GM18517 (cell line): ENCODE data around the gene COASY.
A peak's percentile ranks its signal among the peaks of the same experiment; 100 is the strongest.
"Not testable (repeated sequence)": the region's sequence is repeated elsewhere in the genome, so short reads cannot be mapped to it uniquely, and the experiment has no call there.

ENCODE experiments used
- ATAC-seq: cut with Tn5 transposase; IDR thresholded peaks from one replicate; pipeline ENCODE4 v1.9.1; 2021; ENCODE audit warnings: mild to moderate bottlenecking, moderate library complexity; ENCODE audit not compliant: unreplicated experiment

The COASY gene

DNA sequence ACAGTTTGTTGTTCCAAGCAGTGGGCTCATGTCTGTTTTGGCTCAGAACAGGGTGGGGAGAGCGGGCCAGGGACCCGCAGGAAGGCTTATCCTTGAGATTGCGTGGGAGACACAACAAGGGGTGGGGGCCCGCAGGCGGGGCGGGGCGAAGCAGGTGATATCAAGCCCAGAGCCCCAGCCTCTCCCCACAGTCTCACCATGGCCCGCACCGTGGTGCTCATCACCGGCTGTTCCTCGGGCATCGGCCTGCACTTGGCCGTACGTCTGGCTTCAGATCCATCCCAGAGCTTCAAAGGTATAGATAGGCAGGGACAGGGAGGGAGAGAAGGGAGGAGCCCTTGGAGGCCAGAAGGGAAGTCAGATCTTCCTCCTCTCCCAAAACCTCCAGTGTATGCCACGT, 9.2 kb upstream of the COASY start, which contains the start of gene HSD17B1:
Gene HSD17B1, plus strand, starts transcription at position 188 of the 400 bp plus-strand sequence. Its CDS starts 11 bp downstream, at position 199.
- ATAC-seq = not testable (repeated sequence)

DNA sequence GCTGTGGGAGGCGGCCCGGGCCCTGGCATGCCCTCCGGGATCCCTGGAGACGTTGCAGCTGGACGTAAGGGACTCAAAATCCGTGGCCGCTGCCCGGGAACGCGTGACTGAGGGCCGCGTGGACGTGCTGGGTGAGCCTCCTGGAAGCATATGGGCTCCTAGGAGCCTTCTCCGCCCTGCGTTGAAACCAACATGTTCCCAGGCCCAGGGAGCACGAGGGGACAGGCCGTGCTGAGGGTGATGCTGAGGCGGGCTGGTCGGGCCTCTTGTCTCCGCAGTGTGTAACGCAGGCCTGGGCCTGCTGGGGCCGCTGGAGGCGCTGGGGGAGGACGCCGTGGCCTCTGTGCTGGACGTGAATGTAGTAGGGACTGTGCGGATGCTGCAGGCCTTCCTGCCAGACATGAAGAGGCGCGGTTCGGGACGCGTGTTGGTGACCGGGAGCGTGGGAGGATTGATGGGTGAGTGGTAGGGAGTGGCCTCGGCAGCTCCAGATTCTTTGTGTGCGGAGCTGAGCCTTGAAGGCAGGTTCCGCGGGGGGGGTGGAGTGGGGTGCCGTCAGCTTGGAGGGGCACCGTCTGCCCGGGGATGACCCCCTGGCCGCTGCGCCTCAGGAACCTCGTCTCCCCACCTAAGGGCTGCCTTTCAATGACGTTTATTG, 8.7 kb upstream of the COASY start:
- no peak for ATAC-seq

DNA sequence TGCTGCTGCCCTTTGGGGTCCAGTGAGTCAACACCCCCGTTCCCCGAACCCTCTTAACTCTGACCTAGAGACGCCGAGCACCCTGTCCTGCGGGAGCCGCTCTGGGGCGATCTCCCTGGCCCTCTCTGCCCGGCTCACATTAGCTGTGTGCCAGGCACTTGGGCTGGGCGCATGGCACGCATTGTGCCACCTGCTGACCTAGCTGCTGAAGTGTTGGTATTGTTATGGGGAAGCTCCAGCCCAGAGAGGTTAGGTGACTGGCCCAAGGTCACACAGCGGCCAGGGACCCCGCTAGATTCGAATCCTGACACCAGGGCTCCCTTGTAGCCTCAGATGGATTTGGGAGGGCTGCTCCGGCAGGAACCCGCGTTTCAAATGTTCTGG, 8.1 kb upstream of the COASY start:
- ATAC-seq = no peak

DNA sequence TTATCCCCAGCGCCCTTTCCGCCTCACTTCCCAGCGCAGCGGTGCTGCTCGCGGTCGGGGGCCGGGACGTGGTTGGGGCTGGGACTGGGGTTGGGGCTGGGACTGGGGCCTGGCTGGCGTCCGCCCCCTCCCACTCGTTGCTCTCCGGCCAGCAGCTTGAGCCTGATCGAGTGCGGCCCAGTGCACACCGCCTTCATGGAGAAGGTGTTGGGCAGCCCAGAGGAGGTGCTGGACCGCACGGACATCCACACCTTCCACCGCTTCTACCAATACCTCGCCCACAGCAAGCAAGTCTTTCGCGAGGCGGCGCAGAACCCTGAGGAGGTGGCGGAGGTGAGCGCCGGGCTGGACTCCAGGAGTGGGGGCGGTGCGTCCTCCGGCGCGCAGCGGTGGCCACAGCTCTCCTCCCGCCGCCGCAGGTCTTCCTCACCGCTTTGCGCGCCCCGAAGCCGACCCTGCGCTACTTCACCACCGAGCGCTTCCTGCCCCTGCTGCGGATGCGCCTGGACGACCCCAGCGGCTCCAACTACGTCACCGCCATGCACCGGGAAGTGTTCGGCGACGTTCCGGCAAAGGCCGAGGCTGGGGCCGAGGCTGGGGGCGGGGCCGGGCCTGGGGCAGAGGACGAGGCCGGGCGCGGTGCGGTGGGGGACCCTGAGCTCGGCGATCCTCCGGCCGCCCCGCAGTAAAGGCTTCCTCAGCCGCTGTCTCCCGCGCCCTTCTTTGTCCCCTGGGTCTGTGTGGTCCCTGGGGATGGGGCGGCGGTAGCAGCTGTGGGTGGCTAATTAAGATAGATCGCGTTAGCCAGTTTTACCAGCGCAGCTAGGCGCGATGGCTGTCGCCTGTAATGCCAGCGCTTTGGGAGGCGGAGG, 7.5 kb upstream of the COASY start:
- ATAC-seq = peak; percentile 52

DNA sequence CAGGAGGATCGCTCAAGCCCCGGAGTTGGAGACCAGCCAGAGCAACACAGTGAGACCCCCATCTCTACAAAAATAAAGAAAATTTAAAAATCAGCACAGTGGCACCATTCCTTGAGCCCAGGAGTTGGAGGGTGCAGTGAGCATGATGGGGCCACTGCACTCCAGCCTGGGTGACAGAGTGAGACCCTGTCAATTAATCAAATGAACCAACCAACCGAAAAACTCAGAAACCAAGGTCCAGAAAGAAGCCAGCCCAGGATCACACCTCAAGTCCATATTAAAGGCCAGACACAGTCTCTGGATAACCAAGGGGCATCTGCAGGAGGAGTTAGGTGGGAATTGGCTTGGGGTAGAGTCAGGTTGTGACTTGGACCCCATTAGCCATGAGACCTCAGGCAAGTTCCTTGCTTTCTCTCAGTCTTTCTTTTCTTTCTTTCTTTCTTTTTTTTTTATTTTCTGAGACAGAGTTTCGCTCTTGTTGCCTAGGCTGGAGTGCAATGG, 6.8 kb upstream of the COASY start:
- peak; percentile 8 for ATAC-seq

DNA sequence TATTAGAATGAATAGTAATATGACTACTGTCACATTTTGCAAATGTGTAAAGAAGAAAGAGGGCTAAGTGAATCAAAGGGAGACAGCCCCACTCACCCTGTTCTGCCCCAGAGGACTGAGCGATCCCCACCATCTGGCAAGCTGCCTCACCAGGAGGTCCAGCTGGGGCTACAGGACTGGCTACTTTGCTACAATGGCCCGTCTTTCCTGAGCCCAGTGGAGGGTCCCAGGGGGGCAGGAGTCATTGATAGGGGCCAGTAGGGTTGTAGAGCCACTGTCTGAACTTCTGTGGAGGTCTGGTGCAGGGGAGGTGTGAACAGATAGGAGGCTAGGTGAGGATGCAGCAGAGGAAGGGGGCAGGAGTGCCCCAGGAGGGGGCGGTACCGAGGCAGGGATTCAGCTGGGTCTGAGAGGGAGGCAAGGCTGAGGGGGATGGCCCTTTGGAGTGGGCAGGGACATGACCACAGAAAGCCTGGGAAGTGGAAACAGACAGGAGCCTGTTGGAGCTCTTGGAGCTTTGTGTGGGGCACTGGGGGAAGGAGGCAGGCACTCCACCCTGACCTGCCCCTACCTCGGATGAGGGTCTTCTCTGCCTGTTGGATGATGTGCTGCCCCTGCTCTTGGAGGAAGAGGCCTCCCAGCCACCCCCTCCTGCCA, 5.9 kb upstream of the COASY start:
- ATAC-seq = not testable (repeated sequence)

DNA sequence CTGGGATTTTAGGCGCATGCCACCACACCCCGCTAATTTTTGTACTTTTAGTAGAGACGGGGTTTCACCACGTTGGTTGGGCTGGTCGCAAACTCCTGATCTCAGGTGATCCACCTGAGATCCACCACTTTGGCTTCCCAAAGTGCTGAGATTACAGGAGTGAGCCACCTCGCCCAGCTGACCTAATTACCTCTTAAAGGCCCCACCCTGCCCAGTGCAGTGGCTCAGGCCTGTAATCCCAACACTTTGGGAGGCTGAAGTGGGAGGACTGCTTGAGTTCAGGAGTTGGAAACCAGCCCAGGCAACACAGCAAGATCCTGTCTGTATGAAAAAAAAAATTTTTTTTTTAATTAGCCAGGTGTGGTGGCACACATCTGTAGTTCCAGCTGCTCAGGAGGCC, 2.9 kb upstream of the COASY start:
- ATAC-seq = no peak

DNA sequence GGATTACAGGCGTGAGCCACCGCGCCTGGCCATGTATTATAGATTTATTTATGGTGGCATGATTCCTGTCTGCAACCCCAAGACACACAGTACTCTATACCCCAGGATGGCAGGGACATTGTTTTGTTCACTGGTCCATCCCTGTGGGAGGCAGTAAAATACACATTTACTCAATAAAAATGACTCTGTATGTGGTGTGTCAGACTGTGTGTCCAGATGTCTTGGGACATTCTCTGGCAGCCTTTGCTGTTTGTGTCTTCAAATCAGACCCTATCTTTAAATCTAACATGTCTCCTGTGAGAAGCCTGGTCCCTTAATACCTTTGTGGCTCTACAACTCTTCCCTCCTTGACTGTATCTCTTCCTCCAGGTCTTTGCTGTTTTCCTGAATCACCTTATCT, 1.7 kb upstream of the COASY start:
- no peak for ATAC-seq

DNA sequence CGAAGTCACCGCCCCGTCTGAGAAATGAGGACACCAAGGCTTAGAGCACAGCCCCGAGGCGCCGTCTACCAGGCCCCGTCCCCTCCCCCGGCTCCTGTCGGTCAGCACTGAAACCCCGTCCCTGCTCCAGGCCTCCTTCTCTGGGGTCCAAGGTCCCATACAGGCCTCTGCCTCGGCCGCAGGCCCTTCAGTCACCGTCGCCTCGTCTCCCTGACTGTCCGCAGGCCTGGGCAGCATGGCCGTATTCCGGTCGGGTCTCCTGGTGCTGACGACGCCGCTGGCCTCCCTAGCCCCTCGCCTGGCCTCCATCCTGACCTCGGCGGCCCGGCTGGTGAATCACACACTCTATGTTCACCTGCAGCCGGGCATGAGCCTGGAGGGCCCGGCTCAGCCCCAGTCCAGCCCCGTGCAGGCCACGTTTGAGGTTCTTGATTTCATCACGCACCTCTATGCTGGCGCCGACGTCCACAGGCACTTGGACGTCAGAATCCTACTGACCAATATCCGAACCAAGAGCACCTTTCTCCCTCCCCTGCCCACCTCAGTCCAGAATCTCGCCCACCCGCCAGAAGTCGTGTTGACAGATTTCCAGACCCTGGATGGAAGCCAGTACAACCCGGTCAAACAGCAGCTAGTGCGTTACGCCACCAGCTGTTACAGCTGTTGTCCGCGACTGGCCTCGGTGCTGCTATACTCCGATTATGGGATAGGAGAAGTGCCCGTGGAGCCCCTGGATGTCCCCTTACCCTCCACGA, 617 bp downstream of the COASY start:
- ATAC-seq = no peak

DNA sequence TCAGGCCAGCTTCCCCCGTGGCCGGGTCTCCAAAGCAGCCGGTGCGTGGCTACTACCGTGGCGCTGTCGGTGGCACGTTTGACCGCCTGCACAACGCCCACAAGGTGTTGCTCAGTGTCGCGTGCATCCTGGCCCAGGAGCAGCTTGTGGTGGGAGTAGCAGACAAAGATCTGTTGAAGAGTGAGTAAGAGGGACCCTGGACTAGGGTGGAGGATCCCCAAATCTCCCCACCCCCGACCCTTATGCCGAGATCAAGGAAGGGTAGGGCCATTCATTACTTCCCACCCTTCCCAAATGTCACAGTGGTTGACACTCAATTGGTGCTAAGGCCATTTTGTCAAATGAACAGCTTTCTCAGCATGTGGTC, 1.2 kb downstream of the COASY start:
- no peak for ATAC-seq

DNA sequence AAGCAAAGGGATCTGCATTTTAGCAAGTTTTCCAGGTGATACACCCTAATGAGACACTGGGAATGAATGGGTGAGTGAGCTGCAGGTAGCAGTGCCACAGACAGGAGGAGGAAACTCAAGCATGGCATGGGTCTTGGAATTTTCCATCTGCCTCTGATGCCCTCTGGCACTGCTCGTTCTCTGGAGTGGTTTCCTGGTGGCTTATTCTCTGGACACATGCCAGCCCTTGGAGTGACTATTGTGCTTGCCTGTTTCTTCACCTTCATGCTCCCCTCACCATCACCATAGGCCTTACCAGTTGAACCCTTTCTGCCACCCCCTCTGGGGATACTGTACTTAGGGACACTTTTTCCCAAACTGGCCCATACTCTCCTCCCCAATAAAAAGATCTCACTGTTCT, 1.6 kb downstream of the COASY start:
- ATAC-seq = no peak

DNA sequence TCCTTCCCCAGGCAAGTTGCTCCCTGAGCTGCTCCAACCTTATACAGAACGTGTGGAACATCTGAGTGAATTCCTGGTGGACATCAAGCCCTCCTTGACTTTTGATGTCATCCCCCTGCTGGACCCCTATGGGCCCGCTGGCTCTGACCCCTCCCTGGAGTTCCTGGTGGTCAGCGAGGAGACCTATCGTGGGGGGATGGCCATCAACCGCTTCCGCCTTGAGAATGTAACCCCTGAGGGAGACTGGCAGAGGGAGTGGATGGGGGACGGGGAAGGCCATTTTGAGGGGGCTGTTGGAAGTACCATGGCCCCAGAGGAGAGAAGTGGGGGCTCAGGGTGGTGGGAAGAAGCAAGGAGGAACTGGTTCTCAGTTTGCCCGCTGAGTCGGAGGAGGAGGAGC, 2.0 kb downstream of the COASY start:
- ATAC-seq = no peak

DNA sequence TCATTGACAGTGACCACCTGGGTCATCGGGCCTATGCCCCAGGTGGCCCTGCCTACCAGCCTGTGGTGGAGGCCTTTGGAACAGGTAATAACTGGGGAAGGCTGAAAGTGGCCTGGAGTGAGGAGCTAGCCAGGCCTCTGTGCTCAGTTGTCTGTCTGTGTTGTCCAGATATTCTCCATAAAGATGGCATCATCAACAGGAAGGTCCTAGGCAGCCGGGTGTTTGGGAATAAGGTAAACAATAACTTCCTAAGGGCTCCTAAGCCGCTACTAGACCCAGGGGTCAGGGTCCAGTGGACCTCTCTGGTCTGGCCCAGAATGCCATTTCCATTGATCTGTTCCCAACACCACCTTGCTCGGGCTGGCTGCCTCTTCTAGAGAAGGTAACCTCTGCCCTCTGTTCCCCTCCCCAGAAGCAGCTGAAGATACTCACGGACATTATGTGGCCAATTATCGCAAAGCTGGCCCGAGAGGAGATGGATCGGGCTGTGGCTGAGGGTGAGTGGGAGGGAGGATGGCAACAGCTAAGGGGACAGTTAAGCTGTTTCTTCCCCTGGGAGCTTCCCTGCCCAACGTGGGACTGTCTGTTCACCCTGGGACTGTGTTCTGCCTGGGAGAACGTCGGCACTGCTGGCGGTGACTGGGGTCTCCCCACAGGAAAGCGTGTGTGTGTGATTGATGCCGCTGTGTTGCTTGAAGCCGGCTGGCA, 3.0 kb downstream of the COASY start:
- ATAC-seq = no peak

DNA sequence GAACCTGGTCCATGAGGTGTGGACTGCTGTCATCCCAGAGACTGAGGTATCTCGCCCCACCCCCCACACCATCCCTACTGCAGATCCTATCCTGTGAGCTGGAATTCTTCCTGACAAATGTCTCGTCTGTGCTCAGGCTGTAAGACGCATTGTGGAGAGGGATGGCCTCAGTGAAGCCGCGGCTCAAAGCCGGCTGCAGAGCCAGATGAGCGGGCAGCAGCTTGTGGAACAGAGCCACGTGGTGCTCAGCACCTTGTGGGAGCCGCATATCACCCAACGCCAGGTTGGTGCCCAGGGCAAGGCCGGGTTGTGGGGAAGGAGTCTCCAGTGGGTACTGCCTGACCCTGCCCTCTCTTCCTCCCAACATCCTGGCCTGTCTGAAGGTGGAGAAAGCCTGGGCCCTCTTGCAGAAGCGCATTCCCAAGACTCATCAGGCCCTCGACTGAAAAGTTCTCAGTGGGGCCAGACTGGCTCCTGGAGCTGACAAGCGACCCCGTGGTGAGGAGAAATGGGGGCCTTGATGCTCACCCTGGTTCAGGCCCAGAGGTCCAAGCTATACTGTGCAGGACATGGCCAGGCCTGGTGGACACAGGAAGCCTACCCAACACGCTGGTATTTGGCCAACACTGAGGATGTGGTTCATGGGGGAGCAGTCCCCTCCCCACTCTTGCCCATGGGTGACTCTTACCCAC, 3.7 kb downstream of the COASY start:
- no peak for ATAC-seq

DNA sequence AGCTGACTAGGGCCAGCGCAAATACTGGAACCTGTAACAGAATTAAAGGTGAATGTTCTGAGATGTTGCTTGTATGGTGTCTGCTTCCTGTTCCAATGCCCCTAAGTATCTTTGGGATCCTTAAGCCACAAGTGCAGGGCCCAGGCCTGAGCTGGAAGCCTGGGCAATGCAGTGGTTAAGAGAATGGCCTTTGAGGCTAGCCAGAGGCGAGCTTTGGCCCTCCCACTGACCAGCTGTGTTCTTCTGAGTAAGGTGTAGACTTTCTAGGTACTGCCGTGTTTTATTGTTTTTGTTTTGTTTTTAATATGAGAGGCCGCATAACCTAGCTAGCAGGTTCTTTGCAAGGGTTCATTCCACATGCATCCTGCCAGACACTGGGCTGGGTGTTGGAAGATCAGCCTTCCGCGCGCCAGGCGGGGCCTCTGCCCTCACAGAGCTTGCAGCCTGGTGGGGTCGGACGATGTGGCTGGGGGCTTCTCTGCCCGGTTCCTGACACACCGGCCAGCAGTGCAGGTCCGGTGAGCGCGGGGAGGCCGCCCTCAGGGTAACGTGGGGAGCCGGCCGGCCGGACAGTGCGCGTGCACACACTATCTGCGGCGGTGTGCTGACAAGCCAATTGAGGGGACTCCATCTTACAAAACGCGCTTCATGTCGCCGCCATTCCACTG, 4.4 kb downstream of the COASY start:
- peak; percentile 5 for ATAC-seq

DNA sequence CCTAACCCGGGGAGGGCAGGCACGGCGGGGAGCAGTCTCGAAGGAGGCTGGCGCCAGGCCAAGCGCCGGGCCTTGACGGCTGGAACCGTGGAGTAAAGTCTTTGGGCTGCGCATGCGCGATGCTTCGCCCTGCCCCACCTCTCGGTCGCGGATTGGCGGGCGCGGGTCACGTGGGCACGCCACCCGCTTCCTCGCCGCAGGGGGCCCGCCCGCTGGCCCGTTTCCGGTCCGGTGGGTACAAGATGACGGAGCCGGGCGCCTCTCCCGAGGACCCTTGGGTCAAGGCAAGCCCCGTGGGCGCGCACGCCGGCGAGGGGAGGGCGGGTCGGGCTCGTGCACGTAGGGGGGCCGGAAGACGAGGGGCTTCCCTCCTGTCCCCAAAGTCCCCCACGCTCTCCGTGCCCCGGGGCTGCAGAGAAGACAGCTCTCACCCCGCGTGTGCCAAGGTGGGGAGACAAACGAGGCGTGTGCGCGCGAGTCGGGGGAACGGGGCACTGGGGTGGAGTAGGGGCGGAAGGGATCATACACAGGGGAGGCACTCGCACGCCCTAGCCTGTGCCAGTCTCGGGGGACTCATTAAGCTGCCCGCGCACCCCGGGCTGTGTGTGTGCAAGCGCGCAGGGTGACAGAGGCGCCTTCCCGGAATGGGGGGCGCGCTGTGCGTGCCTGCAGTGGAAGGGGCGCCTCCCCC, 5.1 kb downstream of the COASY start, which contains the start of gene MLX:
Gene MLX, plus strand, starts transcription at position 218 of the 691 bp plus-strand sequence. Its CDS starts 25 bp downstream, at position 243.
- peak; percentile 44 for ATAC-seq

DNA sequence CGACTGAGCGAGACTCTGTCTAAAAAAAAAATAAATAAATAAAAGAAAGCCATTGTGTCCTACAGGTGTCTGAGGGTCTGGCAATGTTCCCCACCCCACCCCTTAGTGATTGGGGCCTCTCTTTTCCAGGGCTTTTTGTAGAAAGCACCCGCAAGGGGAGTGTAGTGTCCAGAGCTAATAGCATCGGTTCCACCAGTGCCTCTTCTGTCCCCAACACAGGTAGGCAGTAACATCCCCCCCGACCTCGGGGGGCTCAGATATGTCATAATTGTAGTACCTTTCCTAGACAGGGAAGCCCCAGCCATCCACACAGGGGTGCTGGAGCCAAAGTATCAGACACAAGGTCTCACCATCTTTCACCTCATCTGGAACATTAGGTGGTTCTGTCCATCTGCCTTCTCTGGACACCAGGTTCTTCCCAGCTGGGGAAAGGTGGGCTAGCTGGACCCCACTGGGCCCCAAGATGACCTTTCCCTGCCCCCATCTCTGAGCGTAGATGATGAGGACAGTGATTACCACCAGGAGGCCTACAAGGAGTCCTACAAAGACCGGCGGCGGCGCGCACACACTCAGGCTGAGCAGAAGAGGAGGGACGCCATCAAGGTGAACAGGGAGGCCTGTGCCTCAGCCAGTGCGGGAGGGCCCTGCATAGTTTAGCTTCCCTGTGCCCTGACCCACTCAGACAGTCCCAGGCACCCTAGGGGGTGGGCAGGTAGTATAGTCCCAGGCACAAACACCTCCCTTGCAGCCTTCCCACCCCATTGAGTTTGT, 6.6 kb downstream of the COASY start:
- ATAC-seq = no peak
